Left kidney (tissue), 2 donors: ENCODE results near the gene MACF1. TPM values are rescaled to one million over a fixed set of nuclear protein-coding genes. Genes with fewer than 3 reads are reported as not detected.

Experiments used
- DNase-seq: peaks from one replicate; pipeline ENCODE4 v3.0.0-alpha.2; 2013
- polyA plus RNA-seq: library from polyadenylated mRNA; unstranded; fragments of 120-200 nt; gene quantifications from one replicate; pipeline ENCODE4 v1.2.1, GENCODE V29; 2013; ENCODE audit not compliant: insufficient read length

Gene MACF1
- polyA plus RNA-seq, 1 donor = 327 TPM

GRCh38 chr1:39344394-39345154, 140.1 kb downstream of the MACF1 start:
- peak; percentile 7 for DNase-seq

- DNase-seq = no peak
These were observed 142.4 kb downstream of the MACF1 start for GRCh38 chr1:39346872-39347271.

GRCh38 chr1:39348278-39348677, 143.8 kb downstream of the MACF1 start:
- DNase-seq = no peak

- no peak for DNase-seq
These were observed 148.4 kb downstream of the MACF1 start for GRCh38 chr1:39352881-39353280.

GRCh38 chr1:39354572-39354971, 150.1 kb downstream of the MACF1 start:
- DNase-seq = no peak

- no peak for DNase-seq
These were observed 154.0 kb downstream of the MACF1 start for GRCh38 chr1:39358491-39358890.

GRCh38 chr1:39359028-39359570, 154.6 kb downstream of the MACF1 start:
- no peak for DNase-seq

GRCh38 chr1:39360731-39361130, 156.2 kb downstream of the MACF1 start:
- no peak for DNase-seq

- DNase-seq = no peak
These were observed 157.0 kb downstream of the MACF1 start for GRCh38 chr1:39361446-39361845.

GRCh38 chr1:39363267-39363666, 158.8 kb downstream of the MACF1 start:
- no peak for DNase-seq

- DNase-seq = no peak
These were observed 163.6 kb downstream of the MACF1 start for GRCh38 chr1:39368045-39368444.

- no peak for DNase-seq
These were observed 165.1 kb downstream of the MACF1 start for GRCh38 chr1:39369565-39369964.

- DNase-seq = no peak
These were observed 166.1 kb downstream of the MACF1 start for GRCh38 chr1:39370602-39371001.

- no peak for DNase-seq
These were observed 167.6 kb downstream of the MACF1 start for GRCh38 chr1:39372105-39372504.

- DNase-seq = no peak
These were observed 172.2 kb downstream of the MACF1 start for GRCh38 chr1:39376656-39377055.

- DNase-seq = no peak
These were observed 173.9 kb downstream of the MACF1 start for GRCh38 chr1:39378377-39378776.

GRCh38 chr1:39379187-39379586, 174.7 kb downstream of the MACF1 start:
- no peak for DNase-seq

- DNase-seq = no peak
These were observed 175.5 kb downstream of the MACF1 start for GRCh38 chr1:39380036-39380435.

- no peak for DNase-seq
These were observed 177.3 kb downstream of the MACF1 start for GRCh38 chr1:39381839-39382238.

- DNase-seq = no peak
These were observed 179.8 kb downstream of the MACF1 start for GRCh38 chr1:39384305-39384704.

GRCh38 chr1:39385067-39385988, 180.8 kb downstream of the MACF1 start:
- no peak for DNase-seq

- DNase-seq = no peak
These were observed 182.5 kb downstream of the MACF1 start for GRCh38 chr1:39386997-39387396.

- no peak for DNase-seq
These were observed 183.0 kb downstream of the MACF1 start for GRCh38 chr1:39387452-39387851.
